CD4-positive, alpha-beta T cell treated with Interleukin-10 for 1 hour (primary cell): ENCODE measurements around the gene NVL.
"Not testable (repeated sequence)": the region's sequence is repeated elsewhere in the genome, so short reads cannot be mapped to it uniquely, and the experiment has no call there.

Source experiments
- DNase-seq: peaks from one replicate; pipeline ENCODE4 v3.0.0-alpha.2; 2020

Gene NVL

GRCh38 chr1:224226849-224227502 is 103.0 kb downstream of the NVL start:
- DNase-seq = no peak

- DNase-seq = no peak
These were observed 105.9 kb downstream of the NVL start for GRCh38 chr1:224223819-224224714.

GRCh38 chr1:224219612-224220059 is 110.3 kb downstream of the NVL start:
- DNase-seq = no peak

GRCh38 chr1:224219011-224219611 is 110.9 kb downstream of the NVL start:
- DNase-seq = no peak

- no peak for DNase-seq
These were observed 112.0 kb downstream of the NVL start for GRCh38 chr1:224217655-224218623.

GRCh38 chr1:224216382-224216781 is 113.6 kb downstream of the NVL start:
- DNase-seq = no peak

GRCh38 chr1:224213438-224214119 is 116.4 kb downstream of the NVL start:
- no peak for DNase-seq

GRCh38 chr1:224212618-224213061 is 117.3 kb downstream of the NVL start:
- no peak for DNase-seq

GRCh38 chr1:224211206-224211962 is 118.6 kb downstream of the NVL start:
- no peak for DNase-seq

- DNase-seq = not testable (repeated sequence)
These were observed 123.9 kb downstream of the NVL start for GRCh38 chr1:224205931-224206538.

- peak; percentile 17 for DNase-seq
These were observed 124.5 kb downstream of the NVL start for GRCh38 chr1:224205438-224205840.

GRCh38 chr1:224203243-224204016 is 126.5 kb downstream of the NVL start:
- no peak for DNase-seq

- DNase-seq = no peak
These were observed 128.1 kb downstream of the NVL start for GRCh38 chr1:224201853-224202252.

- no peak for DNase-seq
These were observed 128.6 kb downstream of the NVL start for GRCh38 chr1:224201383-224201782.

- DNase-seq = no peak
These were observed 130.3 kb downstream of the NVL start for GRCh38 chr1:224199679-224200078.

GRCh38 chr1:224198572-224198971 is 131.4 kb downstream of the NVL start:
- DNase-seq = no peak

- DNase-seq = no peak
These were observed 133.0 kb downstream of the NVL start for GRCh38 chr1:224196813-224197600.

GRCh38 chr1:224193319-224193966 is 136.5 kb downstream of the NVL start:
- DNase-seq = no peak
